CD4-positive, alpha-beta T cell (primary cell): ENCODE measurements around the gene PWP1. TPM values are rescaled to one million over a fixed set of nuclear protein-coding genes. Genes with fewer than 3 reads are reported as not detected.

ENCODE experiments used
- ATAC-seq: fragments of 200-7000 bp; cut with Tn5 transposase; one replicate; pipeline ENCODE4 v1.10.0; 2022; ENCODE audit warnings: mild to moderate bottlenecking; ENCODE audit not compliant: poor library complexity
- CTCF ChIA-PET: fragments of 350-600 bp; sonication (Branson Sonifier 250); formaldehyde crosslinking; loops from one replicate; lab custom pipeline; 2021; ENCODE audit warnings: antibody characterized with exemption, inconsistent platforms; lab: Charles Lee
- POLR2A ChIA-PET: fragments of 350-600 bp; sonication (Branson Sonifier 250); formaldehyde crosslinking; loops from one replicate; lab custom pipeline; 2021; ENCODE audit warnings: antibody characterized with exemption, inconsistent platforms; lab: Charles Lee
- DNase-seq, 14 experiments: peaks; one replicate each; pipeline ENCODE4 v3.0.0-alpha.2; 2013 to 2020; ENCODE audit warnings: mixed read lengths in 2 of 14
- H3K27ac ChIP-seq, 2 donors: one replicate each; pipeline versions ENCODE4 v1.5.1 to v1.7.0; 2013; ENCODE audit warnings: low read length in 2 of 2, low read depth in 1 of 2, mild to moderate bottlenecking in 1 of 2
- H3K27me3 ChIP-seq, 2 experiments: 1 replicate in 1 of 2; 2 replicates in 1 of 2; pipeline versions ENCODE4 v1.6.1 to v1.7.0; 2013; ENCODE audit warnings: low read length in 2 of 2, control low read depth in 1 of 2, mild to moderate bottlenecking in 1 of 2, moderate library complexity in 1 of 2; ENCODE audit not compliant: insufficient read depth in 2 of 2, control insufficient read depth in 1 of 2
- H3K36me3 ChIP-seq: one replicate; pipeline ENCODE4 v1.6.1; 2013; ENCODE audit warnings: low read length, control low read depth; ENCODE audit not compliant: insufficient read depth
- H3K4me1 ChIP-seq: one replicate; pipeline ENCODE4 v1.6.1; 2013; ENCODE audit warnings: low read length, control low read depth; ENCODE audit not compliant: insufficient read depth
- H3K4me3 ChIP-seq: one replicate; pipeline ENCODE4 v1.5.1; 2013; ENCODE audit warnings: mild to moderate bottlenecking, low read length, moderate library complexity
- H3K9me3 ChIP-seq, 2 experiments: 1 replicate in 1 of 2; 2 replicates in 1 of 2; pipeline versions ENCODE4 v1.6.1 to v1.7.0; 2013; ENCODE audit warnings: low read length in 2 of 2, mild to moderate bottlenecking in 2 of 2, control low read depth in 1 of 2, moderate library complexity in 1 of 2; ENCODE audit not compliant: control insufficient read depth in 1 of 2, insufficient read depth in 1 of 2
- H3K27ac Mint-ChIP-seq: one replicate; pipeline ENCODE4 v1.8.0; 2020; ENCODE audit warnings: mixed read lengths
- H3K27me3 Mint-ChIP-seq: one replicate; pipeline ENCODE4 v1.8.0; 2021; ENCODE audit warnings: mixed read lengths
- H3K36me3 Mint-ChIP-seq: one replicate; pipeline ENCODE4 v1.8.0; 2021; ENCODE audit warnings: low read depth, mixed read lengths
- H3K4me1 Mint-ChIP-seq: one replicate; pipeline ENCODE4 v1.8.0; 2021; ENCODE audit warnings: low read depth, mixed read lengths
- H3K4me3 Mint-ChIP-seq: one replicate; pipeline ENCODE4 v1.8.0; 2020; ENCODE audit warnings: mild to moderate bottlenecking, mixed read lengths
- H3K9me3 Mint-ChIP-seq: one replicate; pipeline ENCODE4 v1.8.0; 2020; ENCODE audit warnings: mixed read lengths
- intact Hi-C, 2 experiments: fragments of 100-400 bp; cut with DNase I in 1 of 2; cut with micrococcal nuclease in 1 of 2; formaldehyde crosslinking; loops; one replicate each; pipeline versions ENCODE4 v1.15.1 to v1.9.0; 2023 to 2025; cut with DNase I, micrococcal nuclease
- total RNA-seq, 174 experiments: library from RNA in 2 of 174; stranded (reverse) in 2 of 174; gene quantifications; one replicate each; pipeline ENCODE4 v1.2.3 and lab custom pipeline; 2021 to 2026
- TF ChIP-seq, protein P1 (sequence below): fragments of 200-600 bp; IDR thresholded peaks from one replicate; pipeline ENCODE4 v1.8.0; 2022; ENCODE audit warnings: antibody characterized with exemption, mild to moderate bottlenecking

PWP1 gene
- total RNA-seq, 2 experiments from 2014 or later: 24.1 to 24.2 TPM

- ChIA-PET CTCF (interaction anchor here (1.1 kb wide), 1 partner anchor 12 kb away, joined by 3 read pairs; no protein-coding TSS in a partner anchor), POLR2A (no interaction called here)
- H3K9me3 ChIP-seq: no peaks in the 10 kb centered on the region
- H3K27ac ChIP-seq: no peak overlapping the region
- no peaks in the 10 kb centered on the region for H3K9me3 Mint-ChIP-seq
- H3K4me3 ChIP-seq: no peak overlapping the region
- intact Hi-C loops: no loop called here
- no peaks in the 10 kb centered on the region for H3K27me3 Mint-ChIP-seq
- no peaks in the 10 kb centered on the region for H3K4me1 Mint-ChIP-seq
- DNase-seq (no peak), ATAC-seq (no peak)
- no peaks in the 10 kb centered on the region for H3K4me1 ChIP-seq
- no peaks in the 10 kb centered on the region for H3K27me3 ChIP-seq
- H3K36me3 ChIP-seq: peaks cover 35% of the 10 kb centered on the region
- H3K36me3 Mint-ChIP-seq: peaks cover 41% of the 10 kb centered on the region
- TF ChIP-seq, protein P1, sequence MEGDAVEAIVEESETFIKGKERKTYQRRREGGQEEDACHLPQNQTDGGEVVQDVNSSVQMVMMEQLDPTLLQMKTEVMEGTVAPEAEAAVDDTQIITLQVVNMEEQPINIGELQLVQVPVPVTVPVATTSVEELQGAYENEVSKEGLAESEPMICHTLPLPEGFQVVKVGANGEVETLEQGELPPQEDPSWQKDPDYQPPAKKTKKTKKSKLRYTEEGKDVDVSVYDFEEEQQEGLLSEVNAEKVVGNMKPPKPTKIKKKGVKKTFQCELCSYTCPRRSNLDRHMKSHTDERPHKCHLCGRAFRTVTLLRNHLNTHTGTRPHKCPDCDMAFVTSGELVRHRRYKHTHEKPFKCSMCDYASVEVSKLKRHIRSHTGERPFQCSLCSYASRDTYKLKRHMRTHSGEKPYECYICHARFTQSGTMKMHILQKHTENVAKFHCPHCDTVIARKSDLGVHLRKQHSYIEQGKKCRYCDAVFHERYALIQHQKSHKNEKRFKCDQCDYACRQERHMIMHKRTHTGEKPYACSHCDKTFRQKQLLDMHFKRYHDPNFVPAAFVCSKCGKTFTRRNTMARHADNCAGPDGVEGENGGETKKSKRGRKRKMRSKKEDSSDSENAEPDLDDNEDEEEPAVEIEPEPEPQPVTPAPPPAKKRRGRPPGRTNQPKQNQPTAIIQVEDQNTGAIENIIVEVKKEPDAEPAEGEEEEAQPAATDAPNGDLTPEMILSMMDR: no peak
- no peak overlapping the region for H3K27ac Mint-ChIP-seq
- H3K4me3 Mint-ChIP-seq: no peak overlapping the region
Observed at GRCh38 chr12:107731366-107731765, 45.8 kb downstream of the PWP1 start.

DNA sequence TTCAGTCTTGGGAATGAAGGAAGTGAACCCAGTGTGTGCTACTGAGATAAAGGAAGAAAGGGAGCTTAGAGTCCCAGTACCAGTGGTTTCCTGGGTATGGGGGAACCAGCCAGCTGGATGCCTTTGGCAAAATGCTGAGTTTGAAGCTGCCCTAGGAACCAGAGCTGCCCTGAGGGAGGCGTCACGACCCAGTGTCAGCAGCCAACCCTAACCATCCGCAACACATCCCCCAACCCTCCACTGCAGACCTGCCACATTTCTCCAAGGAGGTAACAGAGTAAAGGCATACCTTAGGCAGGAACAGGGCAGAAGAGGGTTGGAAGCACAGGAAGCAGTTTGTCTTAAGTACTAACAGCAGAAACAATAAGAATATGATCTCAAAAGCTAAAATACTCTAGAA is 46.8 kb downstream of the PWP1 start:
- Histone ChIP-seq H3K4me1 (no peaks in the 10 kb centered on the region), H3K36me3 (peaks cover 45% of the 10 kb centered on the region), H3K27me3 (no peaks in the 10 kb centered on the region), H3K27ac (no peak overlapping the region), H3K9me3 (no peaks in the 10 kb centered on the region), H3K4me3 (no peak overlapping the region)
- intact Hi-C loops: no loop called here
- DNase-seq (no peak), ATAC-seq (no peak)
- Mint-ChIP-seq H3K4me1 (no peaks in the 10 kb centered on the region), H3K27ac (no peak overlapping the region), H3K36me3 (peaks cover 51% of the 10 kb centered on the region), H3K9me3 (no peaks in the 10 kb centered on the region), H3K27me3 (no peaks in the 10 kb centered on the region), H3K4me3 (no peak overlapping the region)
- ChIA-PET CTCF (interaction anchor here (1.1 kb wide), 1 partner anchor 13 kb away, joined by 3 read pairs; no protein-coding TSS in a partner anchor), POLR2A (no interaction called here)
- TF ChIP-seq, protein P1: no peak

DNA sequence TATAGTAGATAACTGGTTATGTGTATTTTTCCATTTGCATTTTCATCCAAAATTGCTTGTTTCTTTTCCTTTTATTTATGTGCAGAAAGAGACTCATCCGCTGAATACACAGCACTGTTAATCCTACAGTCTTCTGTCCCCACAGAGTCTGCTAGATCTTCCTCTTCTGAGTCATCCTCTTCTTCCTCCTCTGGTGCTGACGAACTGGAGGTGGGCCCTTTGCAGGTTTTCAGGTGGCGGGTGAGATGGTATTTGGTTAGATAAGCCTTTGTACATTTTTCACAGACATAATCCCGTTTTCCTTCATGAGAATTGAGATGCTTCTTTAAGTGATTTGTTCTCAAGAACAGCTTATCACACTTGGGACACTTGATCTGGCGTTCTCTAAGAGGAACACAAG is 48.5 kb downstream of the PWP1 start:
- CTCF ChIA-PET: no interaction called here
- Mint-ChIP-seq H3K4me1 (no peaks in the 10 kb centered on the region), H3K9me3 (no peaks in the 10 kb centered on the region), H3K27ac (no peak overlapping the region), H3K27me3 (no peaks in the 10 kb centered on the region), H3K4me3 (no peak overlapping the region), H3K36me3 (peaks cover 69% of the 10 kb centered on the region)
- H3K4me1 ChIP-seq: no peaks in the 10 kb centered on the region
- peaks cover 63% of the 10 kb centered on the region for H3K36me3 ChIP-seq
- no peaks in the 10 kb centered on the region for H3K9me3 ChIP-seq
- no peak overlapping the region for H3K4me3 ChIP-seq
- intact Hi-C loops: no loop called here
- no peak overlapping the region for H3K27ac ChIP-seq
- DNase-seq: no peak
- ATAC-seq: no peak
- POLR2A ChIA-PET: no interaction called here
- H3K27me3 ChIP-seq: no peaks in the 10 kb centered on the region
- TF ChIP-seq, protein P1: no peak
